ENCODE data around the gene LYRM4.
"Not testable (repeated sequence)": the region's sequence is repeated elsewhere in the genome, so short reads cannot be mapped to it uniquely, and the experiment has no call there.

Gene LYRM4

DNA sequence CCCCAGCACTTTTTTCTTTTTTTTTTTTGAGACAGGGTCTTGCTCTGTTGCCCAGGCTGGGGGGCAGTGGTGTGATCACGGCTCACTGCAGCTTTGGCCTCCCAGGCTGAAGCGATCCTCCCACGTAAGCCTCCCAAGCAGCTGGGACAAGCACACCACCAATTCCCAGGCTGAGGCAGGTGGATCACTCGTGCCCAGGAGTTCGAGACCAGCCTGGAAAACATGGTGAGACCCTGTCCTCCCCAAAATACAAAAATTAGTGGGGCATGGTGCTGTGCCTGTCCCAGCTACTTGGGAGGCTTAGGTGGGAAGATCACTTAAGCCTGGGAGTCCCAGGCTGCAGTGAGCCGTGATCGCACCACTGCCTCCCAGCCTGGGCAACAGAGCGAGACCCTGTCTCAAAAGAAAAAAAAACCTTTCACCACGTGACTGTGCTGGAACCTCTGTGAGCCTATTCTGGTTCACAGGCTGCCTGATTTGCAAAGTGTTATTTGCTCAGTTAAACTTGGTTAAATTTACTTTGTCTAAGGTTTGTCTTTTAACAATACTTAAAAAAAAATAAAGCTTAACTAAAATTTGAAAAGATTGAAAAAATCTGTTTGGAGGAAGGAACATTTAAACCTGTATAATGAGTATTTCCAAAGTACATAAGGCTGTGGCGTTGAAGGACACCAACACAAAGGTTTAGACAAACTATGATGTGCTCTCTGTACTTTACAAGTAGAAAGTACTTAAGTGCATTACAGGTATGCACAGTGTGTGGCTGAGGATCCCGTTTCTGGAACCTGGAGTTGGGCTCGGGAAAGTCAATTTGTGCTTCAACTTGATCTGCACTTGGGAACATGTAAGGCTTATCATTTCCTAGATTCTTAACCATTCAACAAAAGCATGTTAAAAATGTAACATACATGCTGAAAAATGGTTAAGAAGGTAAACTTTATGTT lies 120.7 kb downstream of the LYRM4 start:
- DNase-seq: no peak

DNA sequence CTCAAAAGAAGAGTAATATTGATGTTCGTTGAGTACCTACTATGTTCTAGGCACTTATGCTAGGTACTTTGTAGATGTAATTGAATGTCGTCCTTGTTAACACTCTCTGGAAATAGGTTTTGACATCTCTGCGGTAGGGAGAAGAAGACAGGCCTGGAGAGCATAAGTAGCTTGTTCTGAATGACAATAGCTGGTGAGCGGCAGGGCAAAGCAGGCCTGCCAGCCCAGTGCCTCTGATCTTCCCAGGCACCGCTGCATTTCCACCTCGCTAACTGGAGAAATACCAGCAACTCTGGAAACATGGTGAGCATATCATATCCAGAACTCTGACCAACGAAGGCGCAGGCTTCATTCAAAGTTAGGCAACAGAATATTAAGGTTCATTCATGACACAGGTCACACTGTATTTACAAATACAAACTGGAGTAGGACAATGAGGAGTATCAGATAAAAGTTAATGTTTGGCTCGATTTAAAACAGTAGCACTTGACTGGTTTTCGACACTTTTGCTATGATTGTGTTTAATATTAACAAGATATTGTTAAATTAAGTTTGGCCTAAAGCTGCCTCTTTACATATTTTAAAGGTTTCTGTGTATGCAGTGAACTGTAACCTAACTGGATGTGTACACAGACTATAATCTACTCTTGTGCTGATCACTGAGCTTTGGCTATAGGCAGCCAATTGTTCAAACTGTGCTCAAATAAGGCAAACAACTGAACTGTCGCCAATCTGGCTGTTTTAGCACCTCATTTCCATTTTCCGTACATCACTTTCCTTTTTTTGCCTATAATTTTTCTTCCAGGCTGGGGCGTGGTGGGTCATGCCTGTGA lies 121.5 kb downstream of the LYRM4 start:
- DNase-seq: no peak

DNA sequence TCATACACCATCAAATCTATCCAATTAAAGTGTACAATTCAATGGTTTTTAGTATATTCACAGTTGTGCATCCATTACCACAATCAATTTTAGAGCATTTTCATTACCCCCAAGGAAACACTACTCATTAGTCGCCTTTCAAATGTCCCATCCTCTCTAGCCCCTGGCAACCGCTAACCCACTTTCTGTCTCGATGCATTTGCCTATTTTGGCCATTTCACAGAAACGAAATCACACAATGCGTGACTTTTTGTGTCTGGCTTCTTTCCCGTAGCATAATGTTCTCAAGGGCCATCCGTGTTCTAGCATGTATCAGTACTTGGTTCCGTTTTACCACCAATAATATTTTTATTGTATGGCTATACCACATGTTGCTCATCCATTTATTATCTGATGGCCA lies 123.9 kb downstream of the LYRM4 start:
- no peak for DNase-seq

DNA sequence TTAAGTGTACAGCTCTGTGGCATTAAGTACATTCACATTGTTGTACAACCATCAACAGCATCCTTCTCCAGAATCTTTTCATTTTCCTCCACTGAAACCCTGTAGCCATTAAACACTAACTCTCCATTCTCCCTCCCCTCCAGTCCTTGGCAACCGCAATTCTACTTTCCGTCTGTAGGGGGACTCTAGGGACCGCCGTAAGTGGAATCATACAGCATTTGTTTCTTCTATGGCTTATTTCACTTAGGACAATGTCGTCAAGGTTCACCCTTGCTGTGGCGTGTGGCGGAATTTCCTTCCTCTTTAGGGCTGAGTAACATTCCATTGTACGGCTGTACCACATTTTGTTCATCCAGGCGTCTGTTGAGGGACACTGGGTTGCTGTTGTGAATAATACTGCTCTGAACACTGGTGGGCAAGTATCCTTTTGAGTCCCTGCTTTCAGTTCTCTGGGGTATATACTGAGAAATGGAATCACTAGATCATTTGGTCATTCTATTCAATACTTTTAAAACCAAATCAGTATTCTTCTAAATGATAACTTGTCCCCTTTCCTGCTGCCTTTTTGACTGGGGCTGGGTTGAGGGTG lies 124.9 kb downstream of the LYRM4 start:
- DNase-seq: peak; percentile 67

DNA sequence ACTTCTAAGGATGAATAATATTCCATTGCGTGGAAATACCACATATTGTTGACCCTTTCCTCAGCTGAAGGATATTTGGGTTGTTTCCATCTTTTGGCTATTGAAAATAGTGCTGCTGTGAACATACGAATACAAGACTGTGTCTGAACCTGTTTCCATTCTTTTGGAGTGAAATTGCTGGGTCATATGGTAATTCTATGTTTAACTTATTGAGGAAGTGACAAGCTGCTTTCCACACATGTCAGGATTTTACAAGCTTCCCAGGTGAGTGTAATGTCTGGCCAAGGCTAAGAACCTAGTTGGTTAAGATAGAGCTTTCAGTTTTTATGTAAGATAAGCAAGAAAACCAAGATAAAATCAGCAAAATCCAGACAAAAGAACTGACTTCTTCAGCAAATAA lies 126.8 kb downstream of the LYRM4 start:
- DNase-seq: no peak

DNA sequence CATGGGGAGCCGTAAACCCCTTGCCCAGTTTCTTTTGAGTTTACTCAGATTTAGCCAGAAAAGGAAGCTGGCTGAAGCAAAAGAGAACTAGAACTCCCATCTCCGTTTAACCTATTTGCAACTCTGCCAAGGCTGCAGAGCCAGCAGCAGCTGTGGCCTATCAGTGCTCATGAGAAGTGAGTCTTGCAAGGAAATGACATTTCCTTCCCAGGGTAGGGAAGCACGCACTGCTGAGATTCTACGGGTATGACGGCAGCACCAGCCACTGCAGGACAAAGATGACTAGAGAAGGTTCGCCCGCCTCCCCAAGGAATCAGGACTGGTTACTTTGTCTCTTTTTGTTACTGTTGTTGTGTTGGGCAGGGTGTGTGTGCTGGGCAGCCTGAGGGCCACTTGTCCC lies 128.0 kb downstream of the LYRM4 start:
- DNase-seq: no peak

DNA sequence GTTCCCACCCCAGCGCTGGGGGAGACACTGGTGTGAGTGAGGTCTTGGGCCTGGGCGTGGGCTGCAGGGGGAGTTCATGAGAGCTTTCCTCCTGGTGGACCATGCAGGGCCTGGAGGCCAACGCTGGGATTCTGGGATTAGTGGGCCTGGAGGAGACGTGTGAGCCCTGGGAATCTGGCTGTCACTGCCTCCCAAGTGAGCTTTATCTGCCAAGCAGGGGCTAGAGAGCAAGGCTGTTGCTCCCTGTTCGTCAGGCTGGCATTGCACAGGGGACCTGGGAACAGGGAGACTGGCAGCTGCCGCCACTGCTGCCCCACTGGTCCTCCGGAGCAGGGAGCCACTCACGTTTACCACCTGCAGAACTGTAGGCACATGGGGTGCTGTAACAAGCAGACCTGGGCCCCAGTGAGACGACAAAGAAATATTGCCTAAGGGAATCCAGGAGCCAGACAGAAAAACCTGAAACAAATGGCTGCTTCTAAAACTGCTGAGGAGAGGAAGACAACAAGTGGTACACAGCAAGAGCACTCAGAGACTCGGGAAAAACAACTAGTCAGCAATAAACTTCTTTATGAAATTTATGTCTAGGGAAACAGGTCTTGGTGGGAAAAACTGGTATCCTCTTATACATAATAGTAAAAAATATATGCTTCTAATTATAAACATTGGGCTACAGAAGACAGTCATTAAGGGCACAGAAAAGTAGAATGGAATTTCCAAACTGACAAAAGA lies 130.4 kb downstream of the LYRM4 start:
- no peak for DNase-seq

DNA sequence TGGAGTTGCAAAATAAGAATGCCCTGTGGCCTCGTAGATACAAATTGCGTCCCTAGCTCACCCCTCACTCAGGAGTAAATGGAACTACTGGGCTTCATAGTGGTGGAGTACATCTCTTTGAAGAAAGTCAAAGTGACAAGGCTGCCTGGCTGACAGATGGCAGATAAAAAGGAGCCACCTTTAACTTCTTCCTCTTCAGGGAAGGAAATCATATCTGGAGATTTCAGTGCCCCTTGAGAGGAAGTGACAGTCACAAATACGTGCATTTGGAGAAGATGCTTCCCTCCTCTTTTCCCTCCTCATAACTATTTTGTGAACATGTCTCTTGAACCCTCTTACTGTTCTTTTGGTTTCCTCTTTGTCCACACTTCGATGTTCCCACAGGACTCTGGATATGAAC lies 132.4 kb downstream of the LYRM4 start:
- no peak for DNase-seq

DNA sequence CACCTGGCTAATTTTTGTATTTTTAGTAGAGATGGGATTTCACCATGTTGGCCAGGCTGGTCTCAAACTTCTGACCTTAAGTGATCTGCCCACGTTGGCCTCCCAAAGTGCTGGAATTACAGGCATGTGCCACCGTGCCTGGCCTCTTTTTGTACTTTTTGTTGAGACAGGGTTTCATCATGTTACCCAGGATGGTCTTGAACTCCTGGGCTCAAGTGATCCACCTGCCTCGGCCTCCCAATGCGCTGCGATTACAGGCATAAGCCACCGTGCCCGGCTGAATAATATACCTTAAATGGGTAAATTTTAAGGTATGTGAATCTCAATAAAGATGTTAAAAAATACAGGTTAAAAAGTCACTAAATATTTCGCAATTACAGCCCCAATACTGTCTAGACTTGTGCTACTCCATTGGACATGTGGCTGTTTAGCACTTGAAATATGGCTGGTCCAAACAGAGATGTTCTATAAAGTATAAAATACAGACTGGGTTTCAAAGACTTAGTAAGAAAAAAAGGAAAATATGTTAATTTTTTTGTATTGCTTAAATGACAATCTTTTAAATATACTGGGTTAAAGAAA lies 133.6 kb downstream of the LYRM4 start:
- no peak for DNase-seq

DNA sequence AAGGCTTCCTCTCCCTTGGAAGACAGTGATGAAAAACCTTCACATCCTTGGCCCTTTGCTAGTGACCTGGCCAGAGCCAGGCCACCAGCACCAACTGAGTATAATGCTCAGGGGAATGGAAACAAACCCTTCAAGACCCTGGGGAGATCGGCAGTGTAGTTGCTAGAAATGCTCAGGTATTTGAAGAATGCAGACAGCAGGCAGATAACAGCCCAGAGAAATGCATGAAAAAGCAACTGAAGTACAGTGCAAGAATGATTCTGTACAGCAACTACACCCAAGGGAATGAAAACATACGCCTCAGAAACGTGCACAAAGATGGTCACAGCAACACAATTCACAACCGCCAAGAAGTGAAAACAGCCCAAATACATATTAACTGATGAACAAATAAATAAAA lies 134.5 kb downstream of the LYRM4 start:
- DNase-seq: no peak

DNA sequence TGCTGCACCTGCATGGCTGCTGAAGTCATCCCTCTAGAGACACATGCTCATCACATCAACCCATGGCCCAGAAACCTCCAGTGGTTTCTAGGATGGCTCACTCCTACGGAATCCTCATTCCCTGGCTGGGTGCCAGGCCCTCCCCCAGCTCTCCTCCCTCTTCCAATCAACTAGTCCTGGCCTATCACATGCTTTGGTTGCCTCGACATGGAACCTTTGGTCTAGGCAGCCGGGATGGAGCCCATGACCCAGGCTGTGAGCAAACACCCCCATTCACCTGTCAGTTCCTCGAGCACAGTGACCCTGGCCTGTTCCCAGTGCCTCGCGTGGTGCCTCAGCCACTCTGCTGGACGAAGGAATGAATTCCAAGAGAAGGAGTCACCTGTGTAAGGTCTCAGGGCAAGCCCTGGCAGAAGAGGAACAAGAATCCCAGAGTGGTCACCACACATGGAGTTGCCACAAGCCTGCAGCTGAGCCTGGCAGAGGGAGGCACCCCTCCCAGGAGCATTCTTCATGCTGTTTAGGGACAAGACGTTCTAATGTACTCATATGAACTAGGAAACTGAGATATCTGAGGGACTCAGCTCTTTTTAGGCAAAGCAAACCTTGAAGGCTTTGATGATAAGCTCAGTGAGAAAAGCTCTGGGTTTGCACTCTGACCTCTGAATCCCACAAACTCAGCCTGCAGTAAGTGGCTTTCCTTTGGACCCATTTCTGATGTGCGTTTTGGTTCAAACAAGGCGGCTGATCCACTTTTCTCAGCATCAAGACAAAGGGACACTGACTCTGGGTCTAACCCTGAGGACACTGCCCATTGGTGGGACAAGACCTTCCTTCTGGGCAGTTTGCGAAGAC lies 135.4 kb downstream of the LYRM4 start:
- DNase-seq: no peak

DNA sequence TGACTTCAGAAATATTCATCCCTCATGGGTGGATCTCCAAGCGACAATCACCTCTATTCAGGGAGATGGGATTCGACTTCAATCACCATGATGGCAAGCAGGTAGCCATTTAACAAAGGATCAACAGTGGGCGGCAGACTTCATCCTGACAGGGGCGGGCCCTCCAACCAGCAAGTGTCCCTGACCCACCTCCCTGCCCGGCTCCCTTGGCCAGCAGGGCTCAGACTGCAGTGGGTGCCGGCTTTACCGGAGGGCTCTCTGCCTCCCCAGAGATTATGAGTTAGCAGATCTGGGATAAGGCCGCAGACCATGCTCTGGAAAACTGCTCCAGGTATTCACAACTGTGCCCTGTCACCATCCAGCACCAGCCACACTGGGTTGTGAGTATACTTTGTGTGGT lies 136.2 kb downstream of the LYRM4 start:
- no peak for DNase-seq

DNA sequence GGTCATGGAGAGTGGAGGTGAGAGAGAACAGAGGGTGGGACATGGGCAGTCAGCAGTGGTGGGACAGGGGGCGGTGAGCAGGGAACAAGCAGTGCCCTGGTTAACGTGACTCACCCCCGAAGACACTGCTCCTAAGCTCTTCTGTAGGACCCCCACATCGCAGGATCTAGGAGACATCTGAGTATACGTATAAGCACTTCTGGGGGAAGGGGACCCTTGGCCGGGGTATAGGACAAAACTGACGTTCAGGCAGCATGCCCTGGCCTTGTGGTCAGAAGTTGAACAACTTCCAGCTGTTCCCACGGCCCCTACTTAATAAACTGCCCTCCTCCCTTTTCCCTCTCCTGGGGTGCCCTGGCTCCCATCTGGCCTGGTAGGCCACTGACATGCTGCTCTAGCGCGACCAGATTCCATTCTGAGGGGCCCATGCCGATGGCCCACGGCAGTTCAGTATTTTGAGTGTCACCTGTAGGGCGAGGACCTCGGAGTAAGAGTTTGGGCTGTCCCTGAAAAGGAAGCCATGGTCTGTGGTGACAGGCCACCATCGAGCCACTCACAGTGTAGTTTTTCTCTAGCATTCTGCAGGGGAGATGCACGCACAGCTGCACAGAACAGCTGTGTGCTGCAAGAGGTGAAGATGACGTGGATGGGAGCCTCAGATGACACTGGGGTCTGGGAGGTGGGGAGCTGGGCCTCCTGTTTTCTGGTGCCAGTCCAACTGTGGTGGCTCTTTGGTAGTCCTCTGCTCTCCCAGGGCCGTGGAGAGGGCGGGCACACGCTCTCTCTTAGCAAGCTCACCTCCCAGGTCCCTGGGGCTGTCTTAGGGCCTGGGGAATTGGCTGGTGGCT lies 137.2 kb downstream of the LYRM4 start:
- no peak for DNase-seq

DNA sequence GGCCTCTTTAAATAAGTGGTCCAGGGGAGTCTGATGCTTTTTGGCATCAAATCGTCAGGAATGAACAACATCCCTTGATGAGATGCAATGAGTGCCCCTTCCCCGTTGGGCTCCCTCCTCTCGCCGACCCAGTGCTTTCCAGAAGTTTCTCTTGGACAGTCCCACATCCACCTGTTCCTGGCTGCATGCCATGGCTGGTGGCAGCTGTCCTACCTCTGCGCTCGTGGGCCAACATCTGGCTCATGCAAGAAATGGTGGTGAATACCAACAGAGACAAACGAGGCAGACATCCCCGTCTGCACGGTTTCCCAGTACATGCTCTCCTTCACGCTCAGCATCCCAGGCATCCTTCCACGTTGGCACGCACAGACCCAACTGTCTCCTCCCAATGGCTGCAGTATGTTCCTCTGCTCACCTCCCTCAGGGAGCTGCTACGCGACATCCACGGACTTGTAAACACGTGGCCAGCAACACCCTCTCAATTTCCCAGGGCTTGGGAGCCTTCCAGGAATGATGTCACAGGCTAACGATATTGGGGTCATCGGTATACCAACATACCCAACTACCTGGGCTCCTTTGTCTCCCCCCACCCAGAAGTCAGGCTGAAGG lies 138.1 kb downstream of the LYRM4 start:
- no peak for DNase-seq

DNA sequence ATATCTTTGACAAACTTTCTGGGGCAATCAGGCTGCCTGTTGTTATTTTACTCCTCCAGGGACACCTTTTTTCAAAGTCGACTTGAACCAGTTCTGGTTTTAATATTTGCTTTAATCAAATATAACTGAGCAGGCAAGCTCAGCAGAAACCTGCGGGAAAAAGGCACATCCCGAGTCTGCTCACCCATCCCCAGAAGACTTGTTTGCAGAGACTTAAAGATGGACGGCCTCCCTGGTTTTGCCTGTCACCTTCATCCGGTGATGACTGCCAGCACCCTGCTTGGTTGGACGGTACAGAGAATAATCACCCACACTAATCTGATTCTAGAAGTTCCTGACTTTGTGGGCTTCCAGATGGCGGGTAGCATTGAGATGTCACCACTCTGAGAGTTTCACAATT lies 138.8 kb downstream of the LYRM4 start:
- DNase-seq: no peak

DNA sequence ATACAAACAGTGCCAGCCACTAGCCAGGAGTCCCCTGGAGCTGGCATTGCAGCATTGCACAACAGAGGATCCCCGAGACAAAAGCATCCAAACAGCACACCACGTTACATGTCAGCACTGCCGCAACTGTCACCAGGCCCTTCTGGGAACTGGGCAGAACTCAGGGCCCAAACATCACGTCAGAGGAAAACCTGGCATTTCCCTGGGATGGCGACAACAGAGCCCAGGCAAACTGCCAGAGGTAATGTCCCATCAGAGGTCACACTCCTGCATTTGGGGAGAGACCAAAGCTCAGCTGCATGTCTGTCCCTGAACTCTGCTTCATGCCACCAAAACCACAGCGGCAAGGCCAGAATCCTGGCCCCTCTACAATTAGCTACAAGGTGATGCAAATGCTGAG lies 139.3 kb downstream of the LYRM4 start:
- no peak for DNase-seq

DNA sequence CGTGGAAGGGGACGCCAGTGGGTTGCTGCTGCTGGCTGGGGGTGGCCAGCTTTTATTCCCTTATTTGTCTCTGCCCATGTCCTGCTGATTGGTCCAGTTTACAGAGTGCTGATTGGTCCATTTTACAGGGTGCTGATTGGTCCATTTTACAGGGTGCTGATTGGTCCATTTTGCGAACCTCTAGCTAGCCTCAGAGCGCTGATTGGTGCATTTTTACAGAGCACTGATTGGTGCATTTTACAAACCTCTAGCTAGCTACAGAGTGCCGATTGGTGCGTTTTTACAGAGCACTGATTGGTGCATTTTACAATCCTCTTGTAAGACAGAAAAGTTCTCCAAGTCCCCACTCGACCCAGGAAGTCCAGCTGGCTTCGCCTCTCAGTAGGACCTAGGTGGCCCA lies 140.2 kb downstream of the LYRM4 start:
- not testable (repeated sequence) for DNase-seq

DNA sequence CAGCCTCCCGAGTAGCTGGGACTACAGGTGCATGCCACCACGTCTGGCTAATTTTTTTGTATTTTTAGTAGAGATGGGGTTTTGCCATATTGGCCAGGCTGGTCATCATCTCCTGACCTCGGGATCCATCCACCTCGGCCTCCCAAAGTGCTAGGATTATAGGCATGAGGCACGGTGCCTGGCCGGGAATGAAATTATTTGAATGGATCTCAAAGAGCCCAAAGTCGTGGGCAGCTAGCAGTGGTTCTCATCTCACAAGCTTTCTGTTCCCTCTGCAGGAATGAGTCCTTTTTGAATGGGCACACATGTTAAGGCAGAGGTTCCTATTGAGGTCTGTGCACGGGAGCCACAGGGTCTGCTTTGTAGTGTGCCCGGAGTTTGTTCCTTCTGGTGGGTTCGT lies 140.7 kb downstream of the LYRM4 start:
- no peak for DNase-seq

DNA sequence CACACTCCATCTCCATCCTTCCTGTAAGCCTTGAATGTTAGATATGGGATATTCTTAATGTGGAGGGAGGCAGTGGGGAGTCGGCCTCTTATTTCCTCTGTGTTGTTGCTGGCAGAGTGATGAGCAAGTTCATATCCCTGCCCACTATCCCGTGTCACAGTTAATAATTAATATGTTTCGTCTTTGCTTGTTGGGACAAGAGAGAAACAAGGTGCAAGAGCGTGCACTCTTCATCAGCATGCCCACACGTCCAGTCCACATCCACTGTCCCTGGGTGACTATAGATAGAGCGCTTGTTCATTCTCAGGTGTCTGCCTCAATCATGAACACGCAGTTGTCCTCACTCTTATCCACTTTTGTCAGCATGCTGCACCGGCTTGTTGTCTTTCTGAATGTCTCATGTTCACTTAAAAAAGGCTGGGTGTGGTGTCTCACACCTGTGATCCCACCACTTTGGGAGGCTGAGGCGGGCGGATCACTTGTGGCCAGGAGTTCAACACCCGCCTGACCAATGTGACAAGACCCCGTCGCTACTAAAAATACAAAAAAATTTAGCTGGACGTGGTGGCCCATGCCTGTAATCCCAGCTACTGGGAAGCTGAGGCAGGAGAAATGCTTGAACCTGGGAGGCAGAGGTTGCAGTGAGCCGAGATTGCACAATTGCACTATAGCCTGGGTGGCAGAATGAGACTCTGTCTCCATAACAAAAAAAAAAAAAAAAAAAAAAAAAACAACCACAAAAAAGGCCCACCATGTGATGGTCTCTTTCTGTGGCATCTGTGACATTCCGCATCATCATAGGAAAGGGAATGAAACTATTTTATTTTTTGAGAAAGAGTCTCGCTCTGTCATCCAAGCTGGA lies 141.4 kb downstream of the LYRM4 start:
- no peak for DNase-seq

Measured in hematopoietic multipotent progenitor cell treated with erythropoietin and hydrocortisone succinate and interleukin-3 and kit ligand, for 8 days (in vitro differentiated cells).